Measurements from ENCODE around the gene ARMH1.

DNA sequence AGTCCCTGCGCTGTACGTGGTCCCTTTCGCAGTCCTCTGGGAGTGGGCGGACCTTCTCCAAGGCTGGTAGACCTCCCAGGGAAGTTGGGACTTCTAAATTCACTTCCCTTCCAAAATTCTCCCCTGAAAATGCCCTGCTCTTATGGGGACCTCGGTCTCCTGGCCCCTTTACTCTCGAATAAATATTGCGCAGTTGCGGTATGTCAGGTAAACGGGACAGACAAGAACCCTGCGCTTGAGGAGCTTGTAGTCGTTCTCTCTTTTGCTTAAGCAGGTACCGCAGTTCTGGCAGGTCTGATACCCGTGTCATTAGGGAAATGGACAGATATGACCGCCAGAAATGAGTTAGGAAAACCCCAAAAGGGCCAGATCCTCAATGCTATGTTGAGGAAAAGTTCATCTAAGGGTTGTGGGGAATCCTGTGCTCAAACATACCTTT is 65.7 kb downstream of the ARMH1 start:
- TF ChIP-seq, protein P1, sequence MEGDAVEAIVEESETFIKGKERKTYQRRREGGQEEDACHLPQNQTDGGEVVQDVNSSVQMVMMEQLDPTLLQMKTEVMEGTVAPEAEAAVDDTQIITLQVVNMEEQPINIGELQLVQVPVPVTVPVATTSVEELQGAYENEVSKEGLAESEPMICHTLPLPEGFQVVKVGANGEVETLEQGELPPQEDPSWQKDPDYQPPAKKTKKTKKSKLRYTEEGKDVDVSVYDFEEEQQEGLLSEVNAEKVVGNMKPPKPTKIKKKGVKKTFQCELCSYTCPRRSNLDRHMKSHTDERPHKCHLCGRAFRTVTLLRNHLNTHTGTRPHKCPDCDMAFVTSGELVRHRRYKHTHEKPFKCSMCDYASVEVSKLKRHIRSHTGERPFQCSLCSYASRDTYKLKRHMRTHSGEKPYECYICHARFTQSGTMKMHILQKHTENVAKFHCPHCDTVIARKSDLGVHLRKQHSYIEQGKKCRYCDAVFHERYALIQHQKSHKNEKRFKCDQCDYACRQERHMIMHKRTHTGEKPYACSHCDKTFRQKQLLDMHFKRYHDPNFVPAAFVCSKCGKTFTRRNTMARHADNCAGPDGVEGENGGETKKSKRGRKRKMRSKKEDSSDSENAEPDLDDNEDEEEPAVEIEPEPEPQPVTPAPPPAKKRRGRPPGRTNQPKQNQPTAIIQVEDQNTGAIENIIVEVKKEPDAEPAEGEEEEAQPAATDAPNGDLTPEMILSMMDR (IDR thresholded peaks at IDR 0.05; ENCODE audit: poor library complexity) = no peak
- TF ChIP-seq EZH2 (IDR thresholded peaks at IDR 0.05; ENCODE audit: borderline replicate concordance) = no peak

Measured in hepatocyte (in vitro differentiated cells).